ENCODE results near the gene ARMC9.

Gene ARMC9

DNA sequence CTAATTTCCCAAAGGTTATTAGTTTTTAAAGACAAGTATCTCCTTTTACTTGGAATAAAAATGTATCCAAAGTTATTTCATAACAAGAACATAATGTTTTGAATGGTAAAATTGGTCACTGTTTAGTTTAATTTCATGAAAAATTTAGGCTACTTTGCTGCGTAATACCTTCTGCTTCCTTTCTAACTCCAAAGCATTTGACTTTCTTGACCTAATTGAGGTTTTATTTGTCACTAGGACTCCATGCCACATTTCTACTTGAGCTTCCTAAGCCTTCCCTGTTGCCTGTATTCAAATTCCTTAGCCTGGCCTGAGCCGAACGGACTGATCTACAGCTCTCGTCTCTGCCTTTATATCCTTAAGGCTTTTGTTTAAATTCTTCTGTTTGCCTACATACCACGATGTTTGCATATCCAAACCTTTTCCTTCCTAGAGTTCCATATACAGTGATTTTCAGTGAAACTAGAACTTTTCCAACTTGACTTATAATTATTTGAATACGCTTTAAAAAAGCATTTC, 25.1 kb downstream of the ARMC9 start:
- no peak for DNase-seq (ENCODE audit: low spot score)
- Histone ChIP-seq H2BK12ac (ENCODE audit: low read length) (no peak overlapping the region), H2BK5ac (ENCODE audit: low read length) (no peak overlapping the region), H3K27ac (replicated peaks; ENCODE audit: low read length) (no peak overlapping the region), H3K79me1 (ENCODE audit: low read depth, low read length) (no peaks in the 10 kb centered on the region), H3K4ac (ENCODE audit: low read length) (no peak overlapping the region), H3K14ac (ENCODE audit: low read length) (no peak overlapping the region), H4K91ac (ENCODE audit: low read depth, low read length, poor library complexity) (no peak overlapping the region), H3K4me2 (ENCODE audit: insufficient read depth, low read length, poor library complexity, severe bottlenecking) (no peak overlapping the region), H3K4me1 (ENCODE audit: control insufficient read depth in 2 of 2, insufficient read depth in 1 of 2, low read depth in 1 of 2, low read length in 2 of 2) (peaks cover 0 to 7% of the 10 kb centered on the region in 2 donors), H3K18ac (ENCODE audit: low read length) (no peak overlapping the region), H3K4me3 (ENCODE audit: low read length in 2 of 2) (no peak overlapping the region), H3K9me3 (replicated peaks in 1 of 2; ENCODE audit: control insufficient read depth in 2 of 2, insufficient read depth in 1 of 2, low read depth in 1 of 2, low read length in 2 of 2) (peaks cover 0 to 8% of the 10 kb centered on the region in 2 donors), H2BK120ac (ENCODE audit: low read depth, low read length) (no peak overlapping the region), H2AFZ (ENCODE audit: low read length) (no peak overlapping the region), H3K36me3 (replicated peaks in 1 of 2; ENCODE audit: control insufficient read depth in 2 of 2, insufficient read depth in 2 of 2, low read length in 2 of 2) (peaks cover 12 to 89% of the 10 kb centered on the region in 2 donors), H2BK15ac (ENCODE audit: low read length) (no peak overlapping the region), H3K23ac (ENCODE audit: low read depth, low read length, poor library complexity) (no peak overlapping the region), H4K8ac (ENCODE audit: low read depth, low read length) (no peak overlapping the region), H2AK5ac (ENCODE audit: low read depth, low read length) (no peak overlapping the region), H3K9ac (ENCODE audit: low read depth, low read length, poor library complexity) (no peak overlapping the region), H3K27me3 (ENCODE audit: control insufficient read depth in 3 of 3, insufficient read depth in 3 of 3, low read depth in 1 of 3, low read length in 3 of 3) (no peaks in the 10 kb centered on the region)
- no CpG with 5 or more reads among the region's 6 CpGs for WGBS, 2 donors (ENCODE audit: extremely low coverage in 2 of 2, insufficient read length in 2 of 2, insufficient replicate concordance in 1 of 2)

- H2BK12ac ChIP-seq (ENCODE audit: low read length): no peak overlapping the region
These were observed 29.1 kb downstream of the ARMC9 start for GRCh38 chr2:231227310-231228162.

GRCh38 chr2:231228223-231228622, 29.8 kb downstream of the ARMC9 start:
- H2BK15ac ChIP-seq (ENCODE audit: low read length): no peak overlapping the region
- no peak overlapping the region for H2BK120ac ChIP-seq (ENCODE audit: low read depth, low read length)
- peak overlapping the region; percentile 1 for H3K23ac ChIP-seq (ENCODE audit: low read depth, low read length, poor library complexity)
- H3K18ac ChIP-seq (ENCODE audit: low read length): no peak overlapping the region
- no peaks in the 10 kb centered on the region for H3K79me1 ChIP-seq (ENCODE audit: low read depth, low read length)
- no peaks in the 10 kb centered on the region for H3K9me3 ChIP-seq (replicated peaks in 1 of 2; ENCODE audit: control insufficient read depth in 2 of 2, insufficient read depth in 1 of 2, low read depth in 1 of 2, low read length in 2 of 2)
- no peak overlapping the region for H3K4me3 ChIP-seq (ENCODE audit: low read length in 2 of 2)
- no peak overlapping the region for H3K4me2 ChIP-seq (ENCODE audit: insufficient read depth, low read length, poor library complexity, severe bottlenecking)
- no peak overlapping the region for H2AK5ac ChIP-seq (ENCODE audit: low read depth, low read length)
- no CpG with 5 or more reads among the region's 9 CpGs for WGBS, 2 donors (ENCODE audit: extremely low coverage in 2 of 2, insufficient read length in 2 of 2, insufficient replicate concordance in 1 of 2)
- DNase-seq (ENCODE audit: low spot score): no peak
- no peak overlapping the region for H4K8ac ChIP-seq (ENCODE audit: low read depth, low read length)
- H4K91ac ChIP-seq (ENCODE audit: low read depth, low read length, poor library complexity): no peak overlapping the region
- H3K27me3 ChIP-seq (ENCODE audit: control insufficient read depth in 3 of 3, insufficient read depth in 3 of 3, low read depth in 1 of 3, low read length in 3 of 3): no peaks in the 10 kb centered on the region
- H3K36me3 ChIP-seq (replicated peaks in 1 of 2; ENCODE audit: control insufficient read depth in 2 of 2, insufficient read depth in 2 of 2, low read length in 2 of 2): peaks cover 4 to 54% of the 10 kb centered on the region in 2 donors
- no peak overlapping the region for H2BK5ac ChIP-seq (ENCODE audit: low read length)
- H3K27ac ChIP-seq (replicated peaks; ENCODE audit: low read length): no peak overlapping the region
- no peak overlapping the region for H2BK12ac ChIP-seq (ENCODE audit: low read length)
- no peak overlapping the region for H3K14ac ChIP-seq (ENCODE audit: low read length)
- H3K4ac ChIP-seq (ENCODE audit: low read length): no peak overlapping the region
- H3K4me1 ChIP-seq (ENCODE audit: control insufficient read depth in 2 of 2, insufficient read depth in 1 of 2, low read depth in 1 of 2, low read length in 2 of 2): peaks cover 0 to 15% of the 10 kb centered on the region in 2 donors
- H2AFZ ChIP-seq (ENCODE audit: low read length): no peak overlapping the region
- H3K9ac ChIP-seq (ENCODE audit: low read depth, low read length, poor library complexity): peak overlapping the region; percentile 53

More at GRCh38 chr2:231227310-231228162, 29.1 kb downstream of the ARMC9 start:
- peaks cover 0 to 15% of the 10 kb centered on the region in 2 donors for H3K4me1 ChIP-seq (ENCODE audit: control insufficient read depth in 2 of 2, insufficient read depth in 1 of 2, low read depth in 1 of 2, low read length in 2 of 2)
- no peaks in the 10 kb centered on the region for H3K27me3 ChIP-seq (ENCODE audit: control insufficient read depth in 3 of 3, insufficient read depth in 3 of 3, low read depth in 1 of 3, low read length in 3 of 3)
- H2AFZ ChIP-seq (ENCODE audit: low read length): no peak overlapping the region
- H3K4me2 ChIP-seq (ENCODE audit: insufficient read depth, low read length, poor library complexity, severe bottlenecking): no peak overlapping the region
- H3K27ac ChIP-seq (replicated peaks; ENCODE audit: low read length): no peak overlapping the region
- no peak overlapping the region for H4K91ac ChIP-seq (ENCODE audit: low read depth, low read length, poor library complexity)
- H3K79me1 ChIP-seq (ENCODE audit: low read depth, low read length): no peaks in the 10 kb centered on the region
- no peak overlapping the region for H2BK5ac ChIP-seq (ENCODE audit: low read length)
- H3K9ac ChIP-seq (ENCODE audit: low read depth, low read length, poor library complexity): no peak overlapping the region
- H2AK5ac ChIP-seq (ENCODE audit: low read depth, low read length): no peak overlapping the region
- no peak overlapping the region for H2BK15ac ChIP-seq (ENCODE audit: low read length)
- no peak overlapping the region for H3K4me3 ChIP-seq (ENCODE audit: low read length in 2 of 2)
- H4K8ac ChIP-seq (ENCODE audit: low read depth, low read length): no peak overlapping the region
- peak; percentile 55 for DNase-seq (ENCODE audit: low spot score)
- H3K14ac ChIP-seq (ENCODE audit: low read length): no peak overlapping the region
- no CpG with 5 or more reads among the region's 12 CpGs for WGBS, 2 donors (ENCODE audit: extremely low coverage in 2 of 2, insufficient read length in 2 of 2, insufficient replicate concordance in 1 of 2)
- H3K4ac ChIP-seq (ENCODE audit: low read length): no peak overlapping the region
- H3K23ac ChIP-seq (ENCODE audit: low read depth, low read length, poor library complexity): peak overlapping the region; percentile 1
- H3K18ac ChIP-seq (ENCODE audit: low read length): no peak overlapping the region
- H2BK120ac ChIP-seq (ENCODE audit: low read depth, low read length): no peak overlapping the region
- peaks cover 4 to 60% of the 10 kb centered on the region in 2 donors for H3K36me3 ChIP-seq (replicated peaks in 1 of 2; ENCODE audit: control insufficient read depth in 2 of 2, insufficient read depth in 2 of 2, low read length in 2 of 2)
- no peaks in the 10 kb centered on the region for H3K9me3 ChIP-seq (replicated peaks in 1 of 2; ENCODE audit: control insufficient read depth in 2 of 2, insufficient read depth in 1 of 2, low read depth in 1 of 2, low read length in 2 of 2)

DNA sequence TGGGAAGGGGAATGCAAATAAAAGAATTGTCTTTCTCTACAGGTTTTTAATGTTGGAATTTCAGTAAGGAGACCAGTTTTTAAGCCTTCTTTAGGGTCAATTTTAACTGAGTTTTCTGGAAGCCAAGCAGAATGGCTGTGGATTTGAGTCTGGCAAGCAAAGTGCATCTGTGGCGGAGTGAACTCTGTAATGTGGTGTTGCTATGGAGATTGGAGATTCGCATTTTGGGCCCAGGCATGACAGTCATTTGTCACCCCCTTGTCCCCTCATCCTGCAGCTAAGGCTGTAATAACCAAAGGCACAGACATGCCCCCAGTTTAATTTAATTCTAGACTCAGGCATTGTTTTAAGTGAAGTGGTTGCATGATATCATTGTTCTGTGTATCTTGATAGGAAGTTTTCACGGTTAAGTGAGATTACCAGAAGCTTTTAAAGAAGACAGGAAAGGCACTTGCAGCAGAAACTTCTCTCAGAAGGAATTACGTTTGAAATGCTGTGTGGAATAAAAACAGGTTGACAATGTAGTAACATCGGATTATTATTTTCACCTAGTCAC, 30.6 kb downstream of the ARMC9 start:
- H3K4me2 ChIP-seq (ENCODE audit: insufficient read depth, low read length, poor library complexity, severe bottlenecking): no peak overlapping the region
- H4K91ac ChIP-seq (ENCODE audit: low read depth, low read length, poor library complexity): no peak overlapping the region
- H3K9ac ChIP-seq (ENCODE audit: low read depth, low read length, poor library complexity): no peak overlapping the region
- no CpG with 5 or more reads among the region's 5 CpGs for WGBS, 2 donors (ENCODE audit: extremely low coverage in 2 of 2, insufficient read length in 2 of 2, insufficient replicate concordance in 1 of 2)
- no peak overlapping the region for H3K23ac ChIP-seq (ENCODE audit: low read depth, low read length, poor library complexity)
- H4K8ac ChIP-seq (ENCODE audit: low read depth, low read length): no peak overlapping the region
- H2BK15ac ChIP-seq (ENCODE audit: low read length): no peak overlapping the region
- no peak overlapping the region for H2BK120ac ChIP-seq (ENCODE audit: low read depth, low read length)
- H3K27me3 ChIP-seq (ENCODE audit: control insufficient read depth in 3 of 3, insufficient read depth in 3 of 3, low read depth in 1 of 3, low read length in 3 of 3): no peaks in the 10 kb centered on the region
- no peak overlapping the region for H2AK5ac ChIP-seq (ENCODE audit: low read depth, low read length)
- no peak overlapping the region for H3K4me3 ChIP-seq (ENCODE audit: low read length in 2 of 2)
- no peak overlapping the region for H2BK12ac ChIP-seq (ENCODE audit: low read length)
- no peak overlapping the region for H2AFZ ChIP-seq (ENCODE audit: low read length)
- DNase-seq (ENCODE audit: low spot score): no peak
- H3K4me1 ChIP-seq (ENCODE audit: control insufficient read depth in 2 of 2, insufficient read depth in 1 of 2, low read depth in 1 of 2, low read length in 2 of 2): peaks cover 0 to 15% of the 10 kb centered on the region in 2 donors
- no peak overlapping the region for H3K14ac ChIP-seq (ENCODE audit: low read length)
- no peak overlapping the region for H2BK5ac ChIP-seq (ENCODE audit: low read length)
- no peak overlapping the region for H3K27ac ChIP-seq (replicated peaks; ENCODE audit: low read length)
- no peaks in the 10 kb centered on the region for H3K79me1 ChIP-seq (ENCODE audit: low read depth, low read length)
- peaks cover 4 to 49% of the 10 kb centered on the region in 2 donors for H3K36me3 ChIP-seq (replicated peaks in 1 of 2; ENCODE audit: control insufficient read depth in 2 of 2, insufficient read depth in 2 of 2, low read length in 2 of 2)
- no peak overlapping the region for H3K18ac ChIP-seq (ENCODE audit: low read length)
- H3K9me3 ChIP-seq (replicated peaks in 1 of 2; ENCODE audit: control insufficient read depth in 2 of 2, insufficient read depth in 1 of 2, low read depth in 1 of 2, low read length in 2 of 2): no peaks in the 10 kb centered on the region
- H3K4ac ChIP-seq (ENCODE audit: low read length): no peak overlapping the region
